Heart left ventricle (tissue), 16 donors: Measurements from ENCODE around the gene ACP7. TPM values are rescaled to one million over a fixed set of nuclear protein-coding genes. Genes with fewer than 3 reads are reported as not detected.

Experiments used
- ATAC-seq, 4 donors: fragments of 200-7000 bp; cut with Tn5 transposase; one replicate each; pipeline ENCODE4 v1.9.1; 2020 to 2022; ENCODE audit warnings: moderate library complexity in 4 of 4, mild to moderate bottlenecking in 3 of 4, moderate number of reproducible peaks in 1 of 4
- DNase-seq, 5 donors: peaks; one replicate each; pipeline ENCODE4 v3.0.0-alpha.2; 2020
- H3K27ac ChIP-seq, 12 donors: fragments of 200-600 bp; sonication (generic) in 4 of 12; one replicate each; pipeline versions ENCODE4 v1.5.0 to v1.8.0; 2016 to 2022; ENCODE audit warnings: mild to moderate bottlenecking in 2 of 12
- H3K27me3 ChIP-seq, 9 donors: fragments of 200-600 bp; sonication (generic) in 2 of 9; one replicate each; pipeline versions ENCODE4 v1.5.1 to v1.8.0; 2016 to 2022; ENCODE audit warnings: mild to moderate bottlenecking in 3 of 9
- H3K36me3 ChIP-seq, 9 donors: fragments of 200-600 bp; sonication (generic) in 2 of 9; one replicate each; pipeline versions ENCODE4 v1.5.0 to v1.8.0; 2018 to 2022; ENCODE audit warnings: mild to moderate bottlenecking in 2 of 9
- H3K4me1 ChIP-seq, 12 donors: fragments of 200-600 bp; sonication (generic) in 4 of 12; one replicate each; pipeline versions ENCODE4 v1.5.0 to v1.8.0; 2016 to 2022; ENCODE audit warnings: mild to moderate bottlenecking in 3 of 12
- H3K4me3 ChIP-seq, 12 donors: fragments of 200-600 bp; sonication (generic) in 4 of 12; one replicate each; pipeline versions ENCODE4 v1.5.0 to v1.8.0; 2017 to 2022; ENCODE audit warnings: mild to moderate bottlenecking in 9 of 12, moderate library complexity in 4 of 12
- H3K9me3 ChIP-seq, 12 donors: fragments of 200-600 bp; sonication (generic) in 4 of 12; one replicate each; pipeline versions ENCODE4 v1.5.0 to v1.8.0; 2016 to 2022; ENCODE audit warnings: mild to moderate bottlenecking in 1 of 12
- CTCF ChIP-seq, 12 donors: fragments of 200-600 bp; sonication (generic) in 4 of 12; IDR thresholded peaks; one replicate each; pipeline versions ENCODE4 v1.5.0 to v1.8.0; 2018 to 2022; ENCODE audit warnings: antibody characterized with exemption in 12 of 12, mild to moderate bottlenecking in 5 of 12
- POLR2A ChIP-seq, 2 donors: fragments of 450-650 bp; IDR thresholded peaks; one replicate each; pipeline ENCODE4 v1.6.1; 2017; ENCODE audit warnings: antibody characterized with exemption in 2 of 2, mild to moderate bottlenecking in 2 of 2, moderate library complexity in 2 of 2
- WGBS, 4 donors: extraction: QIAGEN DNeasy Blood & Tissue Kit in 2 of 4; methylation state at CpG; one replicate each; pipeline versions ENCODE4 v1.1.5 to v1.1.7; 2013 to 2018; 5-methylcytosine and 5-hydroxymethylcytosine counted together
- intact Hi-C, 10 donors: fragments of 100-400 bp; cut with DNase I; formaldehyde crosslinking; loops; one replicate each; pipeline versions ENCODE4 v1.11.1 to v1.14.2; 2022
- polyA plus RNA-seq, 2 donors: library from polyadenylated mRNA; stranded (reverse); fragments of 200-250 nt; gene quantifications; one replicate each; pipeline ENCODE4 v1.2.3, GENCODE V29; 2013
- total RNA-seq, 9 donors: library from RNA; depleted of rRNA in 2 of 9; stranded (reverse); fragments of >200 nt in 2 of 9; fragmentation: NEBNext Ultra II Directional in 3 of 9; extraction: Animal tissue kit (Norgen Biotek cat#: 25700) in 3 of 9; gene quantifications; one replicate each; pipeline versions ENCODE4 v1.1.0 to v1.2.4, GENCODE V29; 2016 to 2023
- donor health status: ischemic (EF 13 %, LVEDD 7.1; RV severe dilation, severe dysfunction).
- donor health status: healthy with polysubstance abuse.
- donor health status: DM: no; HTN: yes; CAD: no.
- donor health status: DM: no; HTN: no; CAD: no.
- donor health status: ischemic (EF 25% LVEDD 6.9; RV normal size, moderate dysfunction).
- donor health status: ischemic (EF 25% LVEDD 5.7; RV mildly dilated, moderate dysfunction).
- donor health status: healthy.
- donor health status: DM: yes; HTN: yes; CAD: no.
- donor health status: ischemic (EF 35%, LVEDD 5.7; RV mildly dilated, moderate dysfunction).
- donor health status: nonischemic (EF 11% LVEDD 7.7; RV severe dilation, severe dysfunction).
- donor health status: DM: yes; HTN: yes; CAD: no.
- donor health status: PGD.
- donor health status: ischemic (EF 29% LVEDD 5.4; RV normal size, mild dysfunction).
- donor health status: nonischemic (EF 23%, LVEDD 6.1; RV moderate dilation, normal function).

ACP7 gene
- total and polyA plus RNA-seq, 11 donors: not detected

DNA sequence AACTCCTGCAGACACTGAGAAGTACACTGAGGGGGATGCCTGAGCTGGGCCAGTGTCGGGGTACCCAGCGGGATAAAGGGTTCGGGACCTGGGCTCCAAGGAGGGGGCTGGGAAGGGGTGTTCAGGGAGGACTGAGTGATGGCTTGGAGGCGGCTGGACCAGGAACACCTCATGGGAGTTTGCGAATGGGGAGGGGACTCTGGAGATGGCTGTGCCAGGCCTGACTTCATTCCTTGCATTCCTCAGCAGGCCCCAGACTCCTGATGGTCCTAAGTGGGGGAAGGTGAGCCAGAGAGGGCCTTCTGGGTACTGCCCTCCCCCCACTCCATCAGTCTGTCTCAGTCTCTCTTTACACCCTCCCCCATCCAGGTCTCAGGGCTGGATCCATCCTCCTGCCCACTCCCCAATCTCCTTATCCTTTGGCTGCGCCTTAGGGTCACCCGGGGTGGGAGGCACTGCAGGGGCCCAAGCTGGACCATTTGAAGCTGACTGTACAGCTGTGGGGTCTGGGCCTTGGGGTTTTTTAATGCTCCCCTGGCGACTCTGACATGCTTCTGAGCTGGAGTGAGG, 55.2 kb downstream of the ACP7 start:
- intact Hi-C loops: no loop called here
- TF ChIP-seq POLR2A (IDR thresholded peaks at IDR 0.05) (no peak), CTCF (IDR thresholded peaks at IDR 0.05) (no peak)
- Histone ChIP-seq H3K27me3 (no peaks in the 10 kb centered on the region), H3K27ac (peak overlapping the region in 4 of 12 donors; percentile 8 to 19 (median 16)), H3K4me1 (peaks cover 0 to 38% (median 20%) of the 10 kb centered on the region in 12 donors), H3K9me3 (no peaks in the 10 kb centered on the region), H3K4me3 (no peak overlapping the region), H3K36me3 (no peaks in the 10 kb centered on the region)
- ATAC-seq: no peak
- 62 to 80% (median 71%) methylated on average over 8 of the region's 8 CpGs for WGBS, 4 donors
- DNase-seq: no peak

DNA sequence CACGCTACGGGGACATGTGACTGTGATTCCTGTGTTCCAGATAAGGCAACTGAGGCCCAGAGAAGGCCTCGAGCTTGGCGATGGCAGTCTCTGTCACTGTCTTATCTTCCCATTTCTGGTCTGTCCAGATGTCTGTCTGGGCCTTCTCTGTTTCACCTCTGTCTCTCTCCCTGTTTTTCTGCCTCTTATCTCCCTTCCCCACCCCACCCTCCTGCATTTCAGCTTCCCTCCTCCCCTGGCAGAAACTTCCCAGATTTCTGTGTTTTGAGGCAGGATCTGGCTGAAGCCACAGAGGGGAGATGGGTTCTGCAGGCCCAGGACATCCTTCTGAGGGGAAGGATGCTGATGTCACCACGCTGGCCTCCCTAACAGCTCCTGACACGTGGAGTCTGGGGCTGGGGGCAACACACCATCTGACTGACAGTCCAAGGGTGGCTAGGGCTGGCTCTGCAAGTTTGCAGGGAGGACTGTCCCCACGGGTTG, 55.8 kb downstream of the ACP7 start:
- TF ChIP-seq CTCF (IDR thresholded peaks at IDR 0.05) (no peak), POLR2A (IDR thresholded peaks at IDR 0.05) (no peak)
- peak overlapping the region in 4 of 12 donors; percentile 8 to 19 (median 16) for H3K27ac ChIP-seq
- peak in 1 of 4 donors; percentile 19 for ATAC-seq
- 23 to 36% (median 27%) methylated on average over 7 of the region's 7 CpGs for WGBS, 4 donors
- H3K27me3 ChIP-seq: no peaks in the 10 kb centered on the region
- no peaks in the 10 kb centered on the region for H3K36me3 ChIP-seq
- intact Hi-C loops: no loop called here
- no peaks in the 10 kb centered on the region for H3K9me3 ChIP-seq
- H3K4me1 ChIP-seq: peaks cover 0 to 44% (median 25%) of the 10 kb centered on the region in 12 donors
- H3K4me3 ChIP-seq: no peak overlapping the region
- DNase-seq: no peak

GRCh38 chr19:39140594-39140993, 56.4 kb downstream of the ACP7 start:
- 65 to 89% (median 73%) methylated on average over 5 of the region's 5 CpGs for WGBS, 4 donors
- no peaks in the 10 kb centered on the region for H3K9me3 ChIP-seq
- H3K36me3 ChIP-seq: no peaks in the 10 kb centered on the region
- intact Hi-C loops: no loop called here
- TF ChIP-seq CTCF (IDR thresholded peaks at IDR 0.05) (no peak), POLR2A (IDR thresholded peaks at IDR 0.05) (no peak)
- no peaks in the 10 kb centered on the region for H3K27me3 ChIP-seq
- DNase-seq (no peak), ATAC-seq (no peak)
- H3K27ac ChIP-seq: peak overlapping the region in 1 of 12 donors; percentile 8
- peaks cover 0 to 50% (median 29%) of the 10 kb centered on the region in 12 donors for H3K4me1 ChIP-seq
- H3K4me3 ChIP-seq: no peak overlapping the region

GRCh38 chr19:39141929-39142328, 57.8 kb downstream of the ACP7 start:
- Histone ChIP-seq H3K4me1 (peaks cover 0 to 50% (median 29%) of the 10 kb centered on the region in 12 donors), H3K36me3 (no peaks in the 10 kb centered on the region), H3K27ac (no peak overlapping the region), H3K4me3 (no peak overlapping the region), H3K9me3 (no peaks in the 10 kb centered on the region), H3K27me3 (no peaks in the 10 kb centered on the region)
- ATAC-seq: no peak
- TF ChIP-seq CTCF (IDR thresholded peaks at IDR 0.05): no peak
- no peak for TF ChIP-seq POLR2A (IDR thresholded peaks at IDR 0.05)
- 82 to 92% (median 85%) methylated on average over 10 to 11 of the region's 11 CpGs for WGBS, 4 donors
- DNase-seq: no peak
- intact Hi-C loops: no loop called here
